HG03064 (cell line): ENCODE measurements around the gene CA10.

Source experiments
- ATAC-seq: cut with Tn5 transposase; IDR thresholded peaks from one replicate; pipeline ENCODE4 v1.9.1; 2021; ENCODE audit warnings: low read depth; ENCODE audit not compliant: unreplicated experiment

Gene CA10

DNA sequence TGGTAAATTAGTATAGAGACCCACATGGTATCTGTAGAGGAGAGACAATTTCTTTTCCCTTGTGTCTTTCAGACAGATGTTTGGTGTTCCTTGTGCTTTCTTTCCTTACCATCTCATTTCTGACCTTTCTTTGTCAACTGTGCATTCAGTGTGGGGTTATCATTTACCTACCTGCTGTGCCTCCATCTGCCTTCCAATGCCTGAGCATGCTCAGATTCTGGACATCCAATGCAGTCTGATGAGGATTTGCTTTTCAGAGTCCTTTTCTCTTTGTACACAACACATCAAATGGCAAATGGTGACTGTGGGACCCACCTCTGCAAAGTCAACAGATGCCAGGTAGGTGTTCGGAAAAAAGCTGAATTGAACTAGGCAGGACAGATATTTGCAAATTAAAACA is 364.8 kb downstream of the CA10 start:
- no peak for ATAC-seq

DNA sequence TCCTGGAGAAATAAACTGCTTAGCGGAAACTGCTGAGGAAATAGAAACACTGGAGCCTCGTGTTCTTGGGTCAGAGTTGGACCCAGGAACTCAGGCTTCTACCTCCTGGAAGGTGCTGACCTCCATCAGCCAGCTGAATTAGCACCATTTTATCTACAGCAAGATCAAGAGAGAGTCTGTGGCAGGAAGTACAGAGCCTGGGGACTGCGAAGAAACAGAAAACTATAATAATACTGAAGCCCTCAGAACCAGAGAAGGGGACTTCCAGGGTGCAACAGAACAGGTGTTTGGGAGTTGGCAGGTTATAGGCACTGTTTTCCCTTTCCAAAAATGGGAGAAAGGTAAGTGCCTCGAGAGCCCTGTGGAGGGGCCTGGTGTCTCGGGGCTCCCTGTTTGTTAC is 379.7 kb downstream of the CA10 start:
- ATAC-seq: no peak

DNA sequence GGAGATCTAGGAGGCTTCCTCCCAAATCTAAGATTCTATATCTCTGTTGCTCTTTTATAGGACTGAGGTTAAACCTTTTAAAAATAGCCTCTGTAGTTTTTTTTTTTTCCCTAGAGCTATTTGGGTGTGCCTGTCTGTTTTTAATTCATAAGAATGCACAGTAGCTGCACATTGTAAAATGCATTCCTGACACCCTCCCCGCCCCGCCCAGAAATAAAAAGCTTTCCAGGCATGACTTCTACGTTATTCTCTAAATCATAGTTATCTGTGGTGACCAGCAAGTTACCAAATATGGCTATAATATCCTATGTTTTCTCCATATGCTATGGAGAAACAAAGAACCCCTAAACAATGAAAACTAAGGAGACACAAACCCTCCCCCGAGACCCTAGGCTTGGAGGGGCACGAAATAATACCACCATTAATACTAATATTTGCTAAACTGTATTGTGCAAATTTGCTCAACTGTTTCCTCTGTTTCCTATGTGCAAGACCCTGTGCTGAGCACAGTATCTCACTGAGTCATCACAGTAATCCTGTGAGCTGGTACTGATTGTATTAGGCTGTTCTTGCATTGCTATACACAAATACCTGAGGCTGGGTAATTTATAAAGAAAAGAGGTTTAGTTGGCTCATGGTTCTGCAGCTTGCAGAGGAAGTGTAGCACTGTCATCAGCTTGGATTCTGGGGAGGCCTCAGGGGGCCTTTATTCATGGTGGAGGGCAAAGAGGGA is 388.3 kb downstream of the CA10 start:
- ATAC-seq: no peak

DNA sequence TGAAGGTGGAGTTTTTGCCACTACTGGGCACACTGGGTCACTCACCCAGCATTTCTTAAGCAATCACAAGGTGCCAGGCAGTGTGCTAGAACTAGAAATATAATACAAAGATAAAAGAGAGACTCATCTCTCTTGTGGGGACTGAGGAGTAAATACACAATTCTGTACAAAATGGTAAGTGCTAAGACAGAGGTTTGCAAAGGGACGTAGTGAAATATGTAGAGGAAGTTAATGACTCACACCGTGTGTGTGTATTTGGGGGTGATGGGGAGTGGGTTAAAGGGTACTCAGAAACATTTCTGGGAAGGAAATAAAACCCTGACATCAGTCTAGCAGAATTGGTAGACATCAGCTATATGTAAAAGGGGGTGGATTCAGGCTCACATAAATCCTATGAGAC is 389.3 kb downstream of the CA10 start:
- no peak for ATAC-seq

DNA sequence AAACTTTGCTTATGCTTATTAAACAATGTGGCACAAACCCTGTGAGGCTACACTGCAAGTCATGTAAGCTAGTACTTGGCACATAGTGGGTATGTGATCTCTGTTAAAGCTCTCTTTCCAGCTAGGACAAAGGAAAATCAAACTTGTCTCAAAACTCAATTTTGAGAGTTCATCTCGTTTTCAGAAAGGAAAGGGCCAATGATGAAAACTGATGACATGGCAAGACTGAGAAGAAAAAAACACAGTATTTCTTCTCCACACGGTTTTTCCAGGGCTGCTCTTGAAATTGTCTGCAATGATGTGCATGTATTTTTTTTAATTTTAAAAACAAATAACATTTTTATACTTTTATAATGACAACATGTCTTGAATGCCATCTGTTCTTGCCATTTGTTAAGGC is 389.8 kb downstream of the CA10 start:
- ATAC-seq: no peak

DNA sequence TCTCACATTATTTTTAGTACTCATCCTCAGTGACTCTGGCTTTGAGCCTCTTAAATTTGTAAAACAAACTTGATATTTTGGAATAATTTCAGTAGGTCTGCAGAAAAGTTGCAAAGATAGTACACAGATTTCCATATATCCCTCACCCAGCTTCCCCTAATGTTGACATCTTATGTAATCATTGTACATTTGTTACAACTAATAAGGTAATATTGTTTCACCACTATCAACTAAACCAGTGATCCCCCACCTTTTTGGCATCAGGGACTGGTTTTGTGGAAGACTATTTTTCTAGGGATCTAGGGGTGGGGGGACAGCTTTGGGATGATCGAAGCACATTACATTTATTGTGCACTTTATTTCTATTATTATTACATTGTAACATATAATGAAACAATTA is 391.2 kb downstream of the CA10 start:
- ATAC-seq: no peak

DNA sequence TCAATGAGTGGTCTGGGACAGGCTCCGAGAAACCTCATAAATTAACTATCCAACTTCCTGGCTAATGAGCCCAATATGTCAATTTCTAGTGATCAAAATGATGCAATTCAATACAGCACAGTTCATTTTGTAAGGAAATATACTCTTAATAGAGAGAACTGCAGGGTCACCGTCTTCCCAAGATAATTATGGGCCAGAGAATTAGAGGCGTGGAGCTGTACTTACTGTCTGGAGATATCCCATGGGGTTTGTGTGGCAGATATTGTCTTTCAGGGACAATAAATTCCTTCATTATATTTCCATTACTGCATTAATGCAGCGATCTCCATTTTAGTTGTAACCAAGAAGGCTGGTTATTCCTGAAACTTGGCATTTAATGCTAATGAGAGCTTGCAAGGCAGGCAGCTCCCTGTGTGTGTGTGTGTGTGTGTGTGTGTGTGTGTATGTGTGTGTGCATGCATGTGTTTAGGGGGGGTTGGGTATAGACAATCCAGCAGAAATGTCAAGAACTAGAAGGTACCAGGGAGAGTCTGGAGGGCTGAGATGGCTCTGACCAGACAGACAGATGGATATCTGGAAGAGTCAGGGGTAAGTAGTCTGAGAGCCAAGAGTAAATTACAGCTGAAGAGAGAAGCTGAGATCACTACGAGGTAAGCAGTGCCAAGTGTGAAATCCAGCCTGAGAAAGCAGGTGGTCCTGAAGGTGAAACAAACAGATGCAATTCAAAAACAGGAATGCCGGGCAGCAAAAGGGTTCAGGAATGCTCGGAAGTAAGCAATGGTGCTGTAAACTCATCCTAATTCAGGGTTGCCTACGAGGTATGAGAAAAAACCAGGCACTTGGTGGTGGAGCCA is 393.0 kb downstream of the CA10 start:
- no peak for ATAC-seq

DNA sequence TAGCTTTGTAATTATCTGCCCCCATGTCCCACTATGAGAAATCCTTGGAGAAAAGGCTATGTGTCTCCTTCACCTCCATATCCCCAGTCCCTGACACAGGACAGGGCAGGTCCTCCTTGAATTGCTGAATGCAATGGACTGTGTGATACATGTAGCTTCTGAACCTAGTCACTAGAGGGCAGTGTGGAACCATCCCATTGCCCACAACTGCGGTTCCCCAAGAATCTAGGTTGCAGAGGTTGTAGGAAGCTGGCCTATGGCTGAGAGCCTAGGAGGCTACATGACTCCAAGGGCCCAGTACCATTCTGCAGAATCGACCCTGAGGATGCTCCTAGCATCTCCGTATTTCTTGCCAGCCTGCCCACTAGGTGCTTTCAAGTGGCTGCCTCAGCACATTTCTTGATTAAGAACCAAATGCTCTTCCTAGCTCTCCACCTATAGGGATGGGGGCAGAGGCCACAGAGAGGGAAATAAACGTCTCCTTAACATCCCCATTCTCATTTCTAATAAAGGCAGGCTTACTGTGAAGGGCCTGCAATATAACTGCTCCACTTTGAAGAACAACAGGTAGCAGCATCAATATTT is 394.0 kb downstream of the CA10 start:
- ATAC-seq: peak; percentile 85

DNA sequence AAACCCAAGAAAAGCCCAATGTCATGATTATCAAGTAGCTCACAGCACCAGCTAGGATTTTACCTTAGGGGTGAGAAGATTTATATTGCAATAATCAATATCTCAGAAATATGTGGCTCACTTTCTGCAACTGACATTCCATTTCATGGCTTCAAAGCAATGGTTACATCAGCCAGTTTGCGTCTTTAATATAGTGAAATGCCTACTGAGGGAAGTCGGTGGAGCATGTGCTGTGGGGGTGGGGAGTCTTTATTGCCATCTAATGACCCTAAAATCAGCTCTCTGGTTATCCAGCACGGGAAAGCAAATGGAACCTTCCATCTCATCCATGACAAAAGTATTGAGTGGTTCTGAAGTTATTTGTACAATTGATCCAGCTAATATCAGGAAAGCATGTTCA is 395.5 kb downstream of the CA10 start:
- no peak for ATAC-seq

DNA sequence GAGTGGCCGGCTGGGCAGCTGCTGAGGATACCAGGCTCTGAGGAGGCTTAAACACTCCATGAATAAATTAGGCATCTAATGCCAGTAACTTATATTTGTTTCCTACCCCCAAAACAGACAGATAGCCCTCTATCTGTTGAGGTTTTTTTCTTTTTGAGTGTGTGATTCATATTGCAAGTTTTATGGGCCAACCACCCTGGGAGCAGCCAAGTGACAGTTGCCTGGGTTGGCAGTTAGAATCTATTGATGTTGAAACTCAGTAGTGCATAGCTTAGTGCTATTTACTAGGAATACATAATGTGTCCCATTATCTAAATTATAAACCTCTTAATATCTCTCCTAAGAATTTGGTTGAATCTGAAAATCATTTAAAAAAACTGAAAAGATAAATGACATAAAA is 397.4 kb downstream of the CA10 start:
- no peak for ATAC-seq

DNA sequence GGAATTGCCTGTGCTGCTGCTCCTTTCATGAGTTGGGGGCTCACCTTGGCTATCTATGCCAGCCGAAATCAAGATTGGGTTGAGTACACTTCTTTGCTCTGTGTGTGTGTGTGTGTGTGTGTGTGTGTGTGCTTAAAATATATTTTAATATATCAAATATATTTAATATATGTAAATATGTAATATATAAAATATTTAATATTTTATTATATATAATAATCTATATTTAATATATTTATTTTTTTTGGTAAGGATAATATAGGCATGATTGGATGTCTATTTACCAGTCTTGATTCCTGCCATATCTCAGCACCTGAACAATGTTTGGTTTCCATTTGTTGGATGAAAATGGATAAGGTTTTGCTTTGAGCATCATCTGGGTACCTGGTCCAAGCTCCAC is 399.3 kb downstream of the CA10 start:
- ATAC-seq: no peak

DNA sequence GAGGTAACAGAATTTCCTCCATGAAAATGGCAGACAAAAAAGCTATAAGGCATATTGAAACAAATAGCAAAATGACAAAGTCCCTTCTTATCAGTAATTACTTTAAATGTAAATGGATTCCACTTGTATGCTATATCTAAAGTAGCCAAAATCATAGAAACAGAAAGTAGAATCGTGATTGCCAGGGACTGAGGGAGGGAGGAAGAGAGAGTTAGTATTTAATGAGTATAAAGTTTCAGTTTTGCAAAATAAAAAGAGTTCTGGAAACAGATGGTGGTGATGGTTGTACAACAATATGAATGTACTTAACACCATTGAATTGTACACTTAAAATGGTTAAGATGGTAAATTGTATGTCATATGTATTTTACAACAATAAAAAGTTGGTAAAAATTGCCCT is 407.4 kb downstream of the CA10 start:
- ATAC-seq: no peak

DNA sequence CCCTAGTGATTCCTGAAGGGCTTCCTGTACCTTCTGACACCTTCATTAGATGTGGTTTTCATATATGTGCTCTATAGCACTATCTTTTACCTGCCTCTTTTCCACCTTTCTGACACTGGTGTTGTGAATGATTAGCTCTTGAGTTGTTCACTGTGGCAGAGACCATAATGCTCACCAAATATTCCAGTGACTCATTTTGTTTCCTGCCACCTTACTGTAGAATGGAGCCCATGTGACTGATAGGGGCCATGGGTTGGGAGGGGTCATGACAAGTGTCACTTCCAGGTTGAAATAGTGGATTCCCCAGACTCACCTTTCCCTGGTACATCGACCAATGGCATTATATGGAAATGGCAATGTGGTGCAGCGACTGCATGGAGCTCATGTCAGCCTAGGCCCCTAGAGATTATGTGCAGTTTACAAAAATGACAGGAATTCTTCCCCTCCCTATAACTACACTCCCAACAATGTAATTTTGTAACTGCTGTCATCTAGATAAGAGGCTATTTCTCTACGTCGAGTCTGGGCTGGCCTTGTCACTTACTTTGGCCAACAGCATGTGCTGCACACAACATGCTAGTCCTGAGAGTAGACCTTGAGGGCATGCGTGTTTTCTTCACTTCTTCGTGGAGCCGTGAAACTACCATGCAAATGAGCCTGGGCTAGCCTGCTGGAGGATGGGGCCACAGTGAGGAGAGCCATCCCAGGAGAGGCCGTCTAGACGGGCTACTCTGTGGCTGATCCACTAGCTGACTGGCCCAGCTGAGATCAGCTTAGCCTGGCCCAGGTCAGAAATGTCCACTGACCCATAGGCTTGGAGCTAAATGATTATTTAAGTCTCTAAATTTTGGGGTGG is 409.5 kb downstream of the CA10 start:
- no peak for ATAC-seq

DNA sequence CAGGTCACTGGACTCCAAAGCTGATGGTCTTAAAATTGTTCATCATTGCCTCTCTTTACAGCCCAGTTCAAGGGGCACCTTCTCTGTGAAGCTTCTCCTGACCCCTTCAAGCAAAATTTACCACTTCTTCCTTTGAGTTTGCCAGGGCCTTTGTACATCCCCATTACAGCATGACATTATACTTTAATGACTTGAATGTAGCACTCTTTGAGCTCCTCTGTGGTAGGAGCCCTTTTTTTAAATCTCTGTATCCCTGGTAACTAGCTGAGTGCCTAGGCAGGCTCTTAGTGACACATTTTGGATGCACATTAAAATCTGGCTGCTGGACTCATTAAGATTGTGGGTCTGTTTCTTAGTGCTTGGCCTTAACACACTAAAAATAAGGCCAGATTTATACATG is 412.1 kb downstream of the CA10 start:
- no peak for ATAC-seq

DNA sequence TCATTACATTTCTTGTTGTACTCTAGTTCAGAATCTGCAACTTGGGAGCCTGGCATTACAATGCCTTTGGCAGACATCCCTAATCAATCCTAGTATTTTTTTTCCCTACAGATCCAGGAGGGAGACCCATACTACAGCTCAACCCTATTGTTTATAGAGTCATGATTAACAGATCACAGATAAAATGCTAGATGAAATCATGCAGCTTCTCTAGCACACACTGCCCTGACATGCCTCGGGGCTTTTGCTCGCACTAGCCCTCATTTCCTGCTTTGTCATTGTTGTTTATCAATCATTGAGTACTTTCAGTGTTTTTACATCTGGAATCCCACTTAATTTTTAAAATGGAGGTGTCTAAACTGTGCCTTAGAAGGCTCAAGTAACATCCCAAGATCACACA is 412.5 kb downstream of the CA10 start:
- no peak for ATAC-seq

DNA sequence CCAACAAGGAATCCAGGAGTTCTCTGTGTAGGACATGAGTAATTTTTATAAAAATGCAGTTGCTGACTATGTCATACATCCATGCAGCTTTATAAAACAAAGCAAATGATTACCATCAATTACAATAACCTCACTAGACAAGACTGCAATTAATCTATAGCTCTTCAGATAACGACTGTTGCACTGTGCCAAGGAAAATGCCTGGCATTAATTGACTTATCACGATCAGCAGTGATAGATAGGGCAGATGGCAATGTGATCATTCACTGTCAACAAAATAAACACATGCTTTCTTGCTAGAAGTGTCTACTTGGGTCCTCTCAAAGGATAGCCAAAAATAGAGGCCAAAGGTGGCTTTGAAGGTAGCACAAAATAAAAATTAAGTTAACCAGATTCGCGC is 415.0 kb downstream of the CA10 start:
- no peak for ATAC-seq

DNA sequence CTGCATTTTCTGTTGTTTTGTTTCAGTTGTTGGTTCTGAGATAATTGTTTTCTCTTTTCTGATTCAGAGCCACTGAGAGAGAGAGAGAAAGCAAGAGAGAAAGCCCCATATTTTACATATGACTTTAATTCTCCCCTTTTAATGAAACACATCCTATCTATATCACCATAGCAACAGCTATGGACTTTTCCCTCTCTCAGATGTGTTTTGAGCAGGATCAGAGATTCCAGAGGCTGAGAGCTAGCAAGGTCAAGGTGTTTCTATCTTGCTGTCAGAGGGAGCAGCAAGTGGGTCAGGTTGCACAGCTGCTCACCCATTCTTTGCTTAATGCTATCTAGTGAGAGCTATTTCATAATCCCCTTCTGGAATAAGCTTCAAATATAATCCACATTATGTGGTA is 415.9 kb downstream of the CA10 start:
- ATAC-seq: no peak

DNA sequence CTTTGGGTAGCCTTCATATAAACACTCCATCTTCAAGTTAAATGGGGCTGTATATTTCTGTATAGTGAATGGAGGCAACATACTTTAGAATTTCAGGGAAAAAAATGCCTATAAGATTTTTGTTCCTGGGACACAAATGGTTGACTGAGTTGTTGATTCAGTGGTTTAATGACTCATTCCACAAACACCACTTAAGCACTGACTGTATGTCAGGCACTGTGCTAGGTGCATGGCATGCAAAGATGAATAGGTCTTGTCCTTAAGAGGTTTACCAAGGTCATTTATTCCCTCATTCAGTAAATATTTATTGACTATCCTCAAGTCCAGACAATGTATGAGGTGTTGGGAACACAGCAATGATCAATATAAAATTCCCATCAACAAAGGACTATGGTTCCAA is 417.1 kb downstream of the CA10 start:
- ATAC-seq: no peak

DNA sequence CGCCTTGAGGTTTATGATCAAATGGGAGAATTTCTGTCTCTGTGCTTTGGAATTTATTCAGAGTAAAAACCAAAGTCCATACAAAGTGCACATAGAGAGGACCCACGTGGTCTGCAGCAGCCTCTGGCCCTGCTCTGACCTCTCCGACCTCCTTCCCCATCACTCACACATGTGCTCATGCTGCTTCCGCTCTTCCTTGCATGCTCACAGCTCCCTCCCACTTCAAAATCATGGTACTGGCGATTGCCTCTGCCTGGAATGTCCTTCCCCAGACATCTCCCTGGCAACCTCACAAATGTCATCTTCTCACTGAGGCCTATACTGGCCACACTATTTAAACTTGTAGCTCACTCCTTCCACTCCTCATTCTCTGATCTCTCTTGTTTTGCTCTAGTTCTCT is 418.0 kb downstream of the CA10 start:
- ATAC-seq: no peak

DNA sequence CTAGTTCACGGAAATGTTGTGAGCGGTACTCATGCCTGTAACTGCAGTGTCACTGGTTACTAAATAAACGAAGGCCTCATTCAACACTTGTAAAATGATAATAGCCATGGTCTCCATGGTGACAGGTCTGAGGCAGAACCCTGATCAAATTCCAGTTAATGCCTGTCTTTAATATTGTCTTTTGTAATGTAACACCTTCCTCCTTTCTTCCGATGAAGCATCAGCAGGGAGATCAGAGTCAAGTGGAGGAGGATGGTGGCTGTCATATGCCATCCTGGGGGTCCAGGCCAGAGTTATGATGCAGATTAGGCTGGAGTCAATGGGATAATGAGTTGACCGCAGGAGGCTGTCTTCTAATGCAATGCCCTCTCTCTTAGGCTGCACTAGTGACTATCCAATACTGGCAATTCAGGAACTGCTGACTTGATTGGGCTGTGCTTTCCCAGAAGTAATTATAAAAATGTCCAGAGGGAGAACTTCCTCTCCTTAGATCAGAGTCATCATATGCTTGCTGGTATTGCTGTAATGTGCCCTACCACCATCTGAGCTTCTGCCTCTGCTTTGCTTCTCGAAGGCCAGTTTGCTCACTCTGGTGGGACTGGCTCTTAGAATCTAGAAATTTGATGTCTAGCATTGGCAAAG is 419.1 kb downstream of the CA10 start:
- no peak for ATAC-seq
